ENCODE measurements around the gene CELF1.

The CELF1 gene

GRCh38 chr11:47507563-47508239 lies 45.2 kb downstream of the CELF1 start:
- FAIRE-seq = no peak

DNA sequence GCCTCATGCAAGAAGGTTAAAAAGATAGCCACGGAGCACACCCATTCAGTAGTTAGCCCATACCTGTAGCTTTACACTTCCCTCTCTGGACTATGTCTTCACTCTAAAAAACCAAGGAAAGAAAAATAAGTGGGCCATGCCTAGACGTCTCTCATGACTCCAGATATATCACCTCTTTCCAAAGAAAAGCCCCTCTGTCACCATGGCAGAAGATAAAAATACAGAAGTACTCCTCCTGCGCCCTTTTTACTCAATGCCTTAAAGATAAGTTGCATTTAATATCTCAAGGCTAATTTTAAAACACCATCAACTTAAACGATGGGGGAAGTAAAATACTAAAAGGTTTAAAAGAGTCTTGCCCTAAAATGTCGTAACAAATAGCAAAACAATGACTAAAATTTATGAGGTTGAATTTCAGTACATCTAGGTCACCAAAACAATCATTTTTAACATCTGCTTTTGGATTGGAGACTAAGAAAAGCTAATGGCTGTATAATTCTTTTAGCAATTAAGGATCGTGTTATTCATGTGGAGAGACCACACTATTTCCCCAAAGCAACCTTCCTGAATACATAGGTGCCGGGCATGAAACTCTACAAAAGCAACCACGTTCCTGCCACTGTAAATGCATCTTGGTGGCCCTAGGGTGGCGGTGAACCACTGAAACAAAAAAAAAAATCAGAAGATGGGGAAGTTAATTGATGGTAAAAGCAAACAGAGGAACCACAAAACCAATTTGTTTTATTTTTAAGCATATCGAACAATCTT lies 46.0 kb downstream of the CELF1 start:
- FAIRE-seq = no peak

DNA sequence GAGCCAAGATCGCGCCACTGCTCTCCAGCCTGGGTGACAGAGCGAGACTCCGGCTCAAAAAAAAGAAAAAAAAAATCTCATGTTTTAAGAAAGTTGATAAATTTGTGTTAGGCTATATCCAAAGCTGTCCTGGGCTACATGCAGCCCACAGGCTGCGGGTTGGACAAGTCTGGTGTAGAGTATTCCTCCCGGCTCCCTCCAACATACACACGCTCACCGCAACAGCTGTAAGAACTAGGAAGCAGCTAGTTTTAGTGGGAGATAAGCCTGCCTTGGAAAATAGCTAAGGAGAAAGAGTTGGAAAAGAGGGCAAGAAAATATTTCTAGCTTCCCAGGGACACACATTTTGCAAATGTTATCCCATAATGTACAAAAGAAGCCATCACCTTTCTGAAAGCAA lies 46.6 kb downstream of the CELF1 start:
- FAIRE-seq = no peak

- no peak for FAIRE-seq
Observed at GRCh38 chr11:47504910-47505309, 48.0 kb downstream of the CELF1 start.

DNA sequence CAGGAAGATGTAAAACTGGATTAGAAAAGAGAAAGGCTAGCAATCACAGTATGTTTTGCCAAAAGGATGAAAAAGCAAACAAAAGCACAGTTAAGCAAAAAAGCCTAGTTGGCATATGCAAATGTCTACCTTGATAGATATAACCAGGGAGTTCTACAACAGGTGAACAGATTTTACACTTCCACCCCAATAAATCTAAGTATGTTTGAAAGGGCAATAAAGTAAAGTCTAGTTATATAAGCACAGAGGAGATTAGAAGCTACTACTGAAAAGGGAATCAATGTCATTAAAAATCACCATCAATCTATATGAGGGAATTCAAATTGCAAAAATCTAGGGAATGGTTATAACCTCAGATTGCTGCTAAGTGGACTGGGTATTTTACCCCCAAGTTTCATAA lies 49.7 kb downstream of the CELF1 start:
- FAIRE-seq = no peak

GRCh38 chr11:47502767-47503166 lies 50.2 kb downstream of the CELF1 start:
- FAIRE-seq = no peak

DNA sequence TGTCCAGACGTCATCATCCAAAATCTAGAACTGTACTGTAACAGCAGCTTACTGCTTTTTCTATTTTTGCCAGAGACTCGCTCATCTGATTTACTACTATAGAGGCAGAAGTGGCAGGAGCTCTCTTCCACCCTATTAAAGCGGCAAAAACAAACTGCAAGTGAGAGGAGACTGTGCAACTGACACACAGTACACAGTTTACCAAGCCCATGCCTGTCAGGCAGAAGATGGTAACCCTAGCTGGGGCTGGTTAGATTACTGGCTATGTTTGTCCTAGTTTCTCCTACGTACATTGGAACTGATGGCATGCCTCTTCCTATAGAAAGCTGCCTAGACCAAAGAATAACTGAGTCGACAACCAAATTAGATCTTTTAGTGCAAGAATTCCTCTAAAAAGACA lies 51.8 kb downstream of the CELF1 start:
- FAIRE-seq = no peak

GRCh38 chr11:47500121-47500520 lies 52.8 kb downstream of the CELF1 start:
- FAIRE-seq = no peak

DNA sequence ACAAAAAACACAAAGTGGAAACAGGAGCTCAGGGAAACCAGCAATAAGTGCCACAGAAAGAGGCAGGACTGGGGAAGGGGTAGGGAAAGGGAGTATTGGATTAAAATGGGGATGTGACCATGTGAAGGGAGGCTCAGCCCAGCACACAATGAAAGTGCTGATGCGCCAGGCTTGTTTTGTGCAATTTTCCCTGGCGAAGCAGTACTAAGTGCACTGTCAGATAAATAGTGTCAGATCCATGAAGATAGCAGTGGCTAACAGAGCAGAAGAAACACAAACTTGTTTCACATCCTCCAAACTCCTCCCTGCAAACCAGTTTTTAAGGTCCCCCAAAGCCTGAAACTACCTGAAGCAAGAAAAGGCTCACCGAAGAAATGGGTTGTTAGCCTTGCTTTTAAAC lies 53.3 kb downstream of the CELF1 start:
- no peak for FAIRE-seq

DNA sequence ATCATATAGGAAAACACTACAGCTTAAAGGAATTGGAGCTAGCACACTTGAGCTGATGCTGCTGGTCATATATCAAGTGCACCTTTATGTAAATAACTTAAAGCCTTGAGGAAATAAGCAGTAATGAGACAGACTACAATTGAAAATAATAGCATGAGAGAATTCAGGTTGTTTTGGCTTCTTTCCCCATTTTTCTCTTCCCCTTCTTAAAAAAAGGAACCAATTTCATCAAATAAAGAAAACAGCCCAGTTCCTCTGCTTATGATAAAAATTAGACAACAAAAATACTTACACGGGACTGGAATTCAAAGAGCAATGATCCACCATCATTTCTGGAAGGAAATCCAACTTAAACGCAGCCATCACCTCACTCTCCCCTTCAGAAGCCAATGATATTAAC lies 53.8 kb downstream of the CELF1 start:
- FAIRE-seq = no peak

GRCh38 chr11:47498584-47499152 lies 54.3 kb downstream of the CELF1 start:
- no peak for FAIRE-seq

DNA sequence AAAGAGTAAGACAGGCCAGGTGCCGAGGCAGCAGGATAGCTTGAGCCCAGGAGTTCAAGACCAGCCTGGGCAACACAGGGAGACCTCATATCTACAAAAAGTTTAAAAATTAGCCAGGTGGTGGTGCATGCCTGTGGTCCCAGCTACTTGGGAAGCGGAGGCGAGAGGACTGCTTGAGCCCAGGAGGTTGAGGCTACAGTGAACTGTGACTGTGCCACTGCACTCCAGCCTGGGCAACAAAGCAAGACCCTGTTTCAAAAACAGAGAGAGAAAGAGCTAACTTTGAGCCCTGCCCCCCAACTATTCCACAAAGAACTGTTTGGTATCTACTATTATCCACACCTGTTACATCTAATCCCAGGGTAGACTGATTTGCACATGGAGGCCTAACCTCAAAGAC lies 54.8 kb downstream of the CELF1 start:
- no peak for FAIRE-seq

DNA sequence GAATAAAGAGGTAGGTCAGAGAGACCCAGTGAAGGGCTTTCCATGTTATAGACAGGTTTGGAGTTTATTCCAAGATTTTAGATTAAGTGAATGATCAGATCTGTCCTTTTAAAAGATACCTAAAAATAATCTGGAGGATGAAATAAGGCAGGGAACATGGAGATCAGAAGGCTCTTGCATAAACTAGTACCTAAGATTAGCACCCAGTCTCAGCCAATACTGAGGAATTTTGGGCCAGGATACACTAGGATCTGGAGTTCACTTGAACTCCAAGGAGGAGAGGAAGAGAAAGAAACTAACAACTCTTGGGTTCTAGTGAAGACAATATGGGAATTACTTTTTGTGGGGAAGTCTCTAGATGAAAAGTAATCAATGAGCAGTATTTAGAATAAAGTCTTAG lies 56.1 kb downstream of the CELF1 start:
- FAIRE-seq = no peak

DNA sequence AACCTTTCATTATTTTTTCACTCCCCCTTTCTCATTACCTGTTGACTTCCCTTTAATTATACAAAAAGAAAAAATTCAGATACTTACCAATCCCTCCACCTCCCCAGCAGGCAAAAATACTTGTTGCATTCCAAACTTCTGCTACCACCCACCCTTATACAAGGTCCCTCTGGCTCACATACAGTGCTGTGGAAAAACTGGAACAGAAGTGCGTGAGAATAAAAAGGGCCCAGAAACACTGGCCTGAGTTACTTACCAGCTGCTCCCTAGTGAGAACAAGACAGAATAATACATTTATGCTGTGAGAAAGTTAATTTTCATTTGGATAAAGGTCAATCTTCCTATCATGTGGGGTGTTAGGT lies 57.1 kb downstream of the CELF1 start:
- no peak for FAIRE-seq

GRCh38 chr11:47495011-47495855 lies 57.7 kb downstream of the CELF1 start:
- no peak for FAIRE-seq

DNA sequence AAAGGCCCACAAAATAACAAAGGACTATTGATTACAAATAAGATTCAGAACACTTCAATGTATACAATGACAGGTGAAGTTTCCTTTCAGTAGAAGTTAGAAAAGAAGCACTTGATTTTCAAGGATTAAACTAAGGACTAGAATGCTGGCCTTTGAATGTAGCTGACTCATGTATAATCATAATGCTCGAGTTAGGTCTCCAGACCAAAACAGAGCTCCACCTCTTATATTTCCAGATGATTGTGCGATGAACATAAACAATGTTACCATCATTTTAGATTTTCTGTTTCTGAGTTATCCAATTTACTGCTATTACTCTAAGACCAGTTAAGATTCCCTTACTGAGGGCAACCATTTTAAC lies 63.6 kb downstream of the CELF1 start:
- no peak for FAIRE-seq

DNA sequence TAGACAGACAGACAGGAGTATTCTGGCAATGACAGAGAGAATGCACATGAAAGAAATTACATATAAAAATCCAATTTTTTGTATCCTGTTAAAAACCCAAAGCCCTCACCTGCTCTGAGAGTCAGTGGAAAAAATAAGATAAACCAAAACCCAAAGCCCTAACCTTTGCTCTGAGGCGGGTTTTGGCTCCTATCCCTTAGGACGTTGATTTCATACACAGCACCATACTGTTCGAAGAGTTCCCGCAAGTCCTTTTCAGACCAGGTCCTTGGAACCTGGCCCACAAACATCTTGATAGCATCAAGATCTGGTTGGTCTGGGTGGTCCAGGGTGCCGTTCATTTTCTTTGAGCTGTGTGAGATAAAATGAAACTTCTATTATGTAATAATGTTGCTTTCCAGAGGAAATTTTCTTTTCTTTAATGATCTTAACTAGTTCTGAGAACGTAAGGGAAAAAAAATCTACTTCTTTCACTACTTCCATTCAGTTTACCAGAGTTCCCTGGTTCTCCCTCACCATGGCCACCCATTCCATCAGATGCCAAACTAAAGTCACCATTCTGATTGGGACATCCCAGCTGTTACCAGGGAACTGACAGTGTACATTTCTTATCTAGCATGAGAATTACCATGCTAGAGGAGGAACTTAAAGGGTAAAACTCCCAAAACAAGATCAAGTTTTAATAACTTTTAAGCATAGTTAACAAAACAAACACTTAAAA lies 64.1 kb downstream of the CELF1 start:
- no peak for FAIRE-seq

- FAIRE-seq = no peak
Observed at GRCh38 chr11:47488111-47488510, 64.8 kb downstream of the CELF1 start.

- no peak for FAIRE-seq
Observed at GRCh38 chr11:47487421-47487820, 65.5 kb downstream of the CELF1 start.

- no peak for FAIRE-seq
Observed at GRCh38 chr11:47485107-47485506, 67.8 kb downstream of the CELF1 start.

- FAIRE-seq = no peak
Observed at GRCh38 chr11:47483457-47483856, 69.5 kb downstream of the CELF1 start.

- no peak for FAIRE-seq
Observed at GRCh38 chr11:47480762-47481161, 72.2 kb downstream of the CELF1 start.
